Stimulated activated CD4-positive, alpha-beta T cell treated with anti-CD3 and anti-CD28 coated beads, TNF-alpha, amount 100 ng/mL, for 4 hours (primary cell): ENCODE data around the gene NSMCE4A.
"Not testable (repeated sequence)": the region's sequence is repeated elsewhere in the genome, so short reads cannot be mapped to it uniquely, and the experiment has no call there.

Source experiments
- DNase-seq, 3 experiments: peaks; one replicate each; pipeline ENCODE4 v3.0.0-alpha.2; 2020; ENCODE audit warnings: low read depth in 3 of 3

Gene NSMCE4A

GRCh38 chr10:121988361-121989324 lies 13.6 kb upstream of the NSMCE4A start, which contains the start of gene TACC2:
Gene TACC2, plus strand, starts transcription at chr10:121989163. Its CDS starts 32,819 bp downstream, at chr10:122021982.
- no peak for DNase-seq

- DNase-seq, result no peak
These were observed 9.4 kb upstream of the NSMCE4A start for GRCh38 chr10:121984463-121984862.

DNA sequence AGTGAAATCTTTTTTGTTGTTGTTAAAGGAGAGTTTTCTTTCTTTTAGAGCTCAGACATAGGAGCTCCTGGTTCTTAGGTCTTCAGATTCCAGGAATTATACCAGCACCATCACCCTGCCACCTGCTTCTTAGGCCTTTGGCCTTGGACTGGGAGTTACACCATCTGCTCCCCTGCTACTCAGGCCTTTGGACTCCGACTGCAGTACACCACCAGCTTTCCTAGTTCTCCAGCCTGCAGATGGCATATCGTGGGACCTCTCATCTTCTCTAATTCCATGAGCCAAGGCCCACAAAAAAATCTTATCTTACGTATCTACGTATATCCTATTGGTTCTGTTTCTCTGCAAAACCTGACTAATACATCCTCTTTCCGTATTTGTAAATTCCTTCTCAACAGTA lies 8.8 kb upstream of the NSMCE4A start:
- DNase-seq, result no peak

DNA sequence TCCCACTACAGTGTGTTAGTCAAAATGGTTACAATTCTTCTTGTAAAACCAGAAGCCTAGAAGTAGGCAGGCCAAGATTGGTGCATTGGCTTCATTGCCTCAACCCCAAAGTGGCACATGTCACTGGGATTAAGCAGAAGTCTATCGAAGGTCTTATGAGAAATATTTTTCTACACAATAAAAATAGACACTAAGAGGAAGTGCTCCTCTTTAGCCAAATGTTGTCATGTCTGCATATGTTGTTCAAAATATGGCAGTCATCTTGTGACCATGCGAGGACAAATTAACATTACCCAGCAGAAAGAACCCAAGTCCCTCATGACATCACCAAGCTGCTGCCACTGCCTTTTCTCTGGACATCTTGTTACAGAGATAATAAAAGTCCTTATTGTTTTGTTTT lies 6.3 kb upstream of the NSMCE4A start:
- no peak for DNase-seq

- no peak for DNase-seq
These were observed 3.5 kb upstream of the NSMCE4A start for GRCh38 chr10:121978511-121978910.

- DNase-seq, result no peak
These were observed 1.6 kb upstream of the NSMCE4A start for GRCh38 chr10:121976607-121977006.

DNA sequence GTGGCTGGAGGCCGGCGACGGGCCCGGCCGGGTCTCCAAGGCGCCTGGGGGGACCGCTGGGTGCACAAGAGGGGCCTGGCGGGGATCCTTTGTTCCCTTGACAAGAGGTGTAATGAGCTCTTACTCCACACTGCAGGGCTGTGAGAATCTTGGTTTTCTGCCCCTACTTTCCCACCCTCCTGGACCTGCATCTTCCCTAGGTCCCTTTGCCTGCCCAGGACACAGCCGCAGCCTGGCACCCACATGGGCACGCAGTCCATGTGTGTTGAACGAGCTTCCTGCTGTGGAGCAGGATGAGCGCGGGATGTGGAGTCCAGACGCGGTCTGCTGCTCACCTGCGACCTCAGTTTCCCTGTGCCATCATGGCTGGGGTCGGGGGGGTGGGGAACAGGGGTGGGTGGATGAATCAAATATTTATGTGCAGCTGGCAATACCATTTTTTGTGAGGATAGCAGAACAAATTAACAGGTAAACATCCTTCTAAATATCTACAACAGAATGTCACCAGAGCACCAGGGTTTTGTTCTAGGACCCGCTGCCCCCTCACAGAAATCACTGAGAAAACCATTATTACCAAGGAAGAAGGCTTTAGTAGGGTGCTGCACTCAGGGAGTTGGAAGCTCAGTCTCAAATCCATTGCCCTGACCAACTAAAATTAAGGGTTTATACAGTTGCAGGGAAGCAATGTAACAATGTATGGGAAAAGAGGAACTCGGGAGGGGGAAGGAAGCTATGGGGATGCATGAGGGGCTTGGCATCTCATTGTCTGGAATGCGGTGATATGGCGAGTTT lies 474 bp upstream of the NSMCE4A start:
- no peak for DNase-seq

GRCh38 chr10:121974019-121974534 lies 940 bp downstream of the NSMCE4A start:
- no peak for DNase-seq

DNA sequence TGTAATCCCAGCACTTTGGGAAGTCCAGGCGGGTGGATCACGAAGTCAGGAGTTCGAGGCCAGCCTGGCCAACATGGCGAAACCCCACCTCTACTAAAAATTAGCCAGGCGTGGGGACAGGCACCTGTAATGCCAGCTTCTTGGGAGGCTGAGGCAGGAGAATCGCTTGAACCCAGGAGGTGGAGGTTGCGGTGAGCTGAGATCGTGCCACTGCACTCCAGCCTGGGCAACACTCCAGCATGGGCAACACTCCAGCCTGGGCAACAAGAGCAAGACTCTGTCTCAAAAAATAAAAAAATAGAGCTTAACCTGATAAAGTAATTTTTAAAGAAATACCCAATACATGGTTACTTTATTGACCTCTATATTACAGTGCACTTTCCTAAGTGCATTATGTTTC lies 5.9 kb downstream of the NSMCE4A start:
- DNase-seq, result not testable (repeated sequence)

- no peak for DNase-seq
These were observed 9.0 kb downstream of the NSMCE4A start for GRCh38 chr10:121965996-121966395.

DNA sequence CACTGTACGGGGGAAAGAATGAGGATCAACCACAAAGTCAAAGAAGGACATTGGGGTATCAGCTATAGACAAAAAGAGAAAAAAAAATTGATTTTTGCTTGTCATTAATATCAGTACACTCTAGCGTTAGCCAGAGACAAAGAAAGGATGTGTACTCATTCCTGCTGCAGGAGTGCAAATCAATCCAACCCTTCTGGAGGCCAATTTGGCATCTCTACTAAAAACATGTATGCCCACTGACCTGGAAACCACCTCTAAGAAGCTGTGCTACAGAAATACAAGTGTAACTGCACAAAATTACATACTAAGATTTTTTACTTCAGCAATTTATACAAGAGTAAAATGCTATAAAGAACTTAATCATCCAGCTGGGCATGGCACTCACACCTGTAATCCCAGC lies 13.6 kb downstream of the NSMCE4A start:
- DNase-seq, result no peak

- no peak for DNase-seq
These were observed 15.3 kb downstream of the NSMCE4A start for GRCh38 chr10:121959671-121960070.

DNA sequence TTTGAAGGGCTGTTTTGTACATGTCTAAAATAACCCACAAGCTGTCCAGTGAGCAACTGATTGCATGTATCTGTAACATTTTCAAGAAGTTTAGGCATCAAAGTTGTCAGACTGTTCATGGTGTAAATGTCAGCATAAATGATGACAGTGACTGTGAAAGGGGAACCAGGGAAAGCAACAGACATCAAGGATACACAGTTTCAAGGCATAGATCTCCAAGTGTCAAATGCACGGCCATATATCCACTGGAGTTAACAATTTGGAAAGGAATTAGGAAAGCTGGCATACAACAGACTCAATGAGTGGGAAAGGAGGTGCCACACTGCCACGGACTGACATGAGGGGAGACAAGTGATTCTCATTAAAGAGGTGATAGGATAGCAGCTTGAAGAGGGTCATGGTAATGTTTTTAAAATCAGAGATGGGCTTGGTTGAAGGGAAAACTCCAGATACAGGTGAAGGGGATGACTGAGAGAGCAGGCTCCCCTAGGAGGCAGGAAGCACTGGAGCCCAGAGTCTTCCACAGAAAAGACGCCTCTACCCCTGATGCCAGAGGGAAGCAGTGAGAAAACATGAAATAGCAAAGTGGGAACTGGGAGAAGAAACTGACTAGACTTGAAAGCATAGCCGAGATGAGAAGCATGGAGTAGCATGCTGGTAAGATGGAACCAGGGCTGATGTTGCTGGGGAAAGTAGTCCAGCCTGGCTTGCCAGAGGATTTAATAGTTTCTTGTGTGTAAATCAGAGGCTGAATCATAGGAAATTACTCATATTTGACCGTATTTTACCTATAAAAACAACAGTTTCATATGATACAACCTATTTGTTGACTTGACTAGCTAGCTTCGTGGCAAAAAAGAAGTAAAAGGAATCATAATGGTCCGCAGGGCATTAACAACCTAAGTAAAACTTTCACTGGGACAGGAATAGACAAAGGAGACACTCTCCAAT lies 18.6 kb downstream of the NSMCE4A start:
- no peak for DNase-seq

GRCh38 chr10:121952226-121952625 lies 22.8 kb downstream of the NSMCE4A start:
- no peak for DNase-seq

DNA sequence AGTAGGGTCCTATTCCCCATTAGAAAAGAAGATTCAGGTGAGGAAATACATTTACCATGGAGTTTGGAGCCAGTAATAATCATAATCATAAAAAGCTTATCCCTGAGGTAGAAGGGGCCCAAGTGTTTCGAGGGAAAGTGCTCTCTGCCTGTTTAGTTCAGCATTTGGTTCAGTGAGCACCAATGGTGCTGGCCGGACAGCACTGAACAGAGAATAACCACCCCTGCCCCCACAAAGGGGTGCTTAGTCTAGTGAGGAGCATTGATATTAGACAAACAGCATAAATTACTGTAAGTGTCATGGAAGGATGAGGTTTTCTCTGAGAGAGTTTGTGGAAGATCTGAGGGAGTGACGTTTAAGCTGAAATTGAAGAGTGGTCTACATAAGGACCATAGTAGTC lies 25.6 kb downstream of the NSMCE4A start:
- DNase-seq, result no peak

DNA sequence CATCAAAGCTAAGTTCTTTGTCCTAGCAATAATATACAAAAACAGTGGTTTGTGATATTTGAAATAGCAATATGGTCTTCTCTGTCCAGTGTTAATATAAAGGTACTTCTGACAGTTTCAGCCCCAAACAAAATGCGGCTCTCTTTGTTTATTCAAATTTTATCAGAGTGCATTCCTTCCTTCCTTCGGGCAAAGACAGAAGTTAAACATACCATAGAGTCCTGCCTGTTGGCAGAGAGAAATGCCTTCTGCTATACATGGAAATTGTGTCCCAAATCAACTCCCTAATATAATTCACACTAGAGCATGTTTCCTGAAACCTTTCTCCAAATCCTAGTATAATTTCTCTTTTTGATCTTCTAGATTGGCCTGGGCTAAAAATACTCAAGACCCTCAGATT lies 26.0 kb downstream of the NSMCE4A start:
- no peak for DNase-seq

DNA sequence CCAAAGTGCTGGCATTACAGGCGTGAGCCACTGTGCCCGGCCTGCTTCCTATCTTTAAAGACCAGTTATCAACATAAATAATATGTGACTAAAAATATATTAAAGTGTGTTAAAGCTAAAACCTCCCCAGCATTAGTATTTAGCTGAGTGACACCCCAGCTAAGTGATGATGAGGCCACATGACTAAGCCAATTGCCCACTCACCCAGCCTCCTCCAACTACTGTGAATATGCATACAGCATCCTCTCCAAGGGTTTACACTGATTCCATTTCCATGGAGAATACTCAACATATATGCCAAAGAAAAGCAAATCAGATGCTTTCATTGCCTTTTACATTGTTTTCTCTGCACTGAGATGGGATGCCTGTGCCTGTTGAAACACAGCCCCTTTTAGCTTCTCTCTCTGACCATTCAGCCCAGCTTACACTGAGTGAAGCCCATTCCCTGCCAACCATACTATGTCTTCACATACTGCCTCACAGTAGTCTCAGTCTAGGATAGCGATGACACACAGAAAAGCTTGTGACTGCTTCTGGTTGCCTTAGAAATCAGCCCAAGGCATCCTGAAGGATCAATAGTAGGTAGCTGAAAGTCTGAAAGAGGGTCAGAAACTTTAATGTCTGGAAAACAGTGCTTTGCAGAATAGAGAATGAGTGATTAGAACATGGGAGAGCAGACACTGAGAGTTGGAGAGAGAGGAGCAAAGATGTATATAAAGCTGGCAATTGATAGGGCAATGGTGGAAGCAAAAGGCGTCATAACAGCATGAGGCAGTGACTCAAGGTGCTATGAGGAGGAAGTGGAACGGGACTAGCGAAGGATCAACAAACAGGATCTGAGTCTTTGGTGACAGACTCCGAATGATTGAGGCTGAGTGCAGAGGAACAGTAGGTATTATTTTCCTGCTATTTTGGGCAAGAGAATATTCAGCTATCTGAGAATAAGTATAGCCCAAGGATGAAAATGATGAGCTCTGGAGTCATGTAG lies 27.4 kb downstream of the NSMCE4A start:
- no peak for DNase-seq

DNA sequence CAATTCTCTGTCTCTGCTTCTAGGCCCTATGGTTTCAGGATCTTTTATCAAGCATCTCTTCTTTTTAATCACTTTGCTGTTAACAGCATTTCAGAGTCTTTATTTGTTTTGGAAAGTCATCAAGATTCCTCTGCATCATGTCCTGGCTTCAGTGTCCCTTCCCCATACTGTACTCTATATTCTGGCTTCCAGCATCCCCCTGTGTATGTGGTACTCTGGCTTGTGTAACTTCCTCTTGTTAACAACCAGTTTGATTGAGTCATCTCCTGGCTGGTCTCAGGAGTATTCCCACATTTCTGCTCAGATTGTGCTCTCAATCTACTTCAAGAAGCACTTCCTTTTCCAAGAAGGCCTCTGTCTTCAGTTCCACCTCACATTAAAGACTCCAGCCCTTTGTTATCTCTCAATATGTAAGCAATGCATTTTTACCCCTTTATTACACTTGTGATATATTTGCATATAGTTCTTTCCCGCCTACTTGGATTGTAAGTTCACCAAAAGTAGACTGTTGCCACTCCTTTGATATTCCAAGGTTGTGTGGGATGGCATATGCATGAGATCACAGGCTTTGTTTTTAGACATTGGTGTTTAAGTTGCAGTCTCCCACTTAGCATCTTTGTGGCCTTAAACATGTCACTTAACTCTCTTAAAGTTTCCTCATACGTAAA lies 32.1 kb downstream of the NSMCE4A start:
- no peak for DNase-seq

- no peak for DNase-seq
These were observed 33.5 kb downstream of the NSMCE4A start for GRCh38 chr10:121941532-121941931.

DNA sequence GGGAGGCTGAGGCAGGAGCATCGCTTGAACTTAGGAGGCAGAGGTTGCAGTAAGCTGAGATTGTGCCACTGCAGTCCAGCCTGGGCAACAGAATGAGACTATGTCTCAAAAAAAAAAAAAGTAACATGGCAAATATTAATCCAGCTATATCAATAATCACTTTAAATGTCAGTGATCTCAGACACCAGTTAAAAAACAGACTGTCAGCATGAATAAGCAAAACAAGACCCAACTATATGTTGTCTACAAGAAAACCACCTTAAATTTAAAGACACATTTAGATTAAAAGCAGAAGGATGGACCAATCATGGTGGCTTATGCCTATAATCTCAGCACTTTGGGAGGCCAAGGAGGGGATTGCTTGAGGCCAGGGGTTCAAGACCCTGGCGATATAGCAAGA lies 38.7 kb downstream of the NSMCE4A start:
- DNase-seq, result no peak
